Measurements from ENCODE around the gene ATN1.

Gene ATN1

GRCh38 chr12:6939191-6939540, 11.4 kb downstream of the ATN1 start:
- CTCF ChIA-PET = interaction anchor here (2.0 kb wide), 1 partner anchor 14 kb away, joined by 10 read pairs; no protein-coding TSS in a partner anchor
- TF ChIP-seq, protein P1, sequence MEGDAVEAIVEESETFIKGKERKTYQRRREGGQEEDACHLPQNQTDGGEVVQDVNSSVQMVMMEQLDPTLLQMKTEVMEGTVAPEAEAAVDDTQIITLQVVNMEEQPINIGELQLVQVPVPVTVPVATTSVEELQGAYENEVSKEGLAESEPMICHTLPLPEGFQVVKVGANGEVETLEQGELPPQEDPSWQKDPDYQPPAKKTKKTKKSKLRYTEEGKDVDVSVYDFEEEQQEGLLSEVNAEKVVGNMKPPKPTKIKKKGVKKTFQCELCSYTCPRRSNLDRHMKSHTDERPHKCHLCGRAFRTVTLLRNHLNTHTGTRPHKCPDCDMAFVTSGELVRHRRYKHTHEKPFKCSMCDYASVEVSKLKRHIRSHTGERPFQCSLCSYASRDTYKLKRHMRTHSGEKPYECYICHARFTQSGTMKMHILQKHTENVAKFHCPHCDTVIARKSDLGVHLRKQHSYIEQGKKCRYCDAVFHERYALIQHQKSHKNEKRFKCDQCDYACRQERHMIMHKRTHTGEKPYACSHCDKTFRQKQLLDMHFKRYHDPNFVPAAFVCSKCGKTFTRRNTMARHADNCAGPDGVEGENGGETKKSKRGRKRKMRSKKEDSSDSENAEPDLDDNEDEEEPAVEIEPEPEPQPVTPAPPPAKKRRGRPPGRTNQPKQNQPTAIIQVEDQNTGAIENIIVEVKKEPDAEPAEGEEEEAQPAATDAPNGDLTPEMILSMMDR (conservative IDR thresholded peaks at IDR 0.05; ENCODE audit: low read depth) = no peak
- DNase-seq (ENCODE audit: low spot score) = no peak
- peak overlapping the region; percentile 82 for H3K27ac ChIP-seq
- POLR2A ChIA-PET (ENCODE audit: low non-redundant PET) = no interaction called here

GRCh38 chr12:6941267-6941666, 13.5 kb downstream of the ATN1 start:
- POLR2A ChIA-PET (ENCODE audit: low non-redundant PET) = no interaction called here
- no peak for DNase-seq (ENCODE audit: low spot score)
- CTCF ChIA-PET = interaction anchor here (0.6 to 0.9 kb wide), 2 partner anchors 17 to 37 kb away, joined by 3 read pairs; partner anchors contain the start of gene LRRC23
- peak overlapping the region; percentile 10; the same call in 1 of the 2 replicates for H3K27ac ChIP-seq
- TF ChIP-seq, protein P1 (conservative IDR thresholded peaks at IDR 0.05; ENCODE audit: low read depth) = no peak

- ChIA-PET POLR2A (ENCODE audit: low non-redundant PET) (no interaction called here), CTCF (interaction anchor here (0.6 to 0.9 kb wide), 2 partner anchors 18 to 37 kb away, joined by 3 read pairs; partner anchors contain the start of gene LRRC23)
- peak overlapping the region; percentile 97; the same call in 1 of the 2 replicates for H3K27ac ChIP-seq
- TF ChIP-seq, protein P1 (conservative IDR thresholded peaks at IDR 0.05; ENCODE audit: low read depth) = no peak
- DNase-seq (ENCODE audit: low spot score) = no peak
Measured at GRCh38 chr12:6941782-6942181, 14.0 kb downstream of the ATN1 start.

- no peak for DNase-seq (ENCODE audit: low spot score)
- ChIA-PET POLR2A (ENCODE audit: low non-redundant PET) (no interaction called here), CTCF (interaction anchor here (0.9 kb wide), 1 partner anchor 18 kb away, joined by 3 read pairs; no protein-coding TSS in a partner anchor)
- TF ChIP-seq, protein P1 (conservative IDR thresholded peaks at IDR 0.05; ENCODE audit: low read depth) = no peak
- H3K27ac ChIP-seq = peak overlapping the region; percentile 97
Measured at GRCh38 chr12:6942331-6942665, 14.5 kb downstream of the ATN1 start.

DNA sequence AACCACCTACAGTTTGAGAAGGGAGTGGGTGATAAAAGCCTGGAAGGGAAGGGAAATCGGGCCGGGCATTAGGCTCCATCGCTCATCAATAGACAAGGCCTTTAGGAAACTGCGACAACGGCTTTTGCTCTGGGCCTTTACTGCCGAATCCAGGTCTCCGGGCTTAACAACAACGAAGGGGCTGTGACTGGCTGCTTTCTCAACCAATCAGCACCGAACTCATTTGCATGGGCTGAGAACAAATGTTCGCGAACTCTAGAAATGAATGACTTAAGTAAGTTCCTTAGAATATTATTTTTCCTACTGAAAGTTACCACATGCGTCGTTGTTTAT, 15.6 kb downstream of the ATN1 start:
- DNase-seq (ENCODE audit: low spot score) = peak; percentile 90
- POLR2A ChIA-PET (ENCODE audit: low non-redundant PET) = interaction anchor here (1.3 to 2.1 kb wide), 3 partner anchors 18 to 21 kb away, joined by 5 to 24 read pairs (median 17); no protein-coding TSS in a partner anchor
- TF ChIP-seq, protein P1 (conservative IDR thresholded peaks at IDR 0.05; ENCODE audit: low read depth) = no peak
- CTCF ChIA-PET = interaction anchor here (0.6 to 2.4 kb wide), 3 partner anchors 16 to 21 kb away, joined by 3 to 14 read pairs (median 3); no protein-coding TSS in a partner anchor
- peak overlapping the region; percentile 97 for H3K27ac ChIP-seq

DNA sequence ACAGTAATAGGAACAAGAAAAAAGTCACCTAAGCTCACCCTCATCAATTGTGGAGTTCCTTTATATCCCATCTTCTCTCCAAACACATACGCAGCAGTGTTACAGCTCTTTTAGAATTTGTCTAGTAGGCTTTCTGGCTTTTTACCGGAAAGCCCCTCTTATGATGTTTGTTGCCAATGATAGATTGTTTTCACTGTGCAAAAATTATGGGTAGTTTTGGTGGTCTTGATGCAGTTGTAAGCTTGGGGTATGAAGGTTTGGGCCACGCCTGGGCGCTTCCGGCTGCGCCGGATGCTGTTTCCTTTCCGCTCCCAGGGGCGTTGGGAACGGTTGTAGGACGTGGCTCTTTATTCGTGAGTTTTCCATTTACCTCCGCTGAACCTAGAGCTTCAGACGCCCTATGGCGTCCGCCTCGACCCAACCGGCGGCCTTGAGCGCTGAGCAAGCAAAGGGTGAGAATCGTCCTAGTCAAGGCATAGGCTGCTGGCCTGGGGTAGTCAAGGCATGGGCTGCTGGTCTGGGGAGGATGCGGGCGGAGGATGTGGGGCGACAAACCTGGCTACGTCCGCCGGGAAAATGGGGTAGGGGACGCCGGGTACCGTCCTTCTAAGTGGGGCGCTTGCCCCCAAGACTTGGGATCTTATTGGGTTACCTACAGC, 16.1 kb downstream of the ATN1 start, which contains the start of the genes C12orf57 and RNU7-1:
TSS of gene C12orf57 (plus strand) at position 301 of the 659 bp plus-strand sequence. CDS start at position 401, 100 bp downstream.
TSS of gene RNU7-1 (plus strand) at position 95 of the 659 bp plus-strand sequence.
- DNase-seq (ENCODE audit: low spot score) = peak; percentile 79
- peak within 1 kb of the TSS; percentile 97 for H3K27ac ChIP-seq
- CTCF ChIA-PET = interaction anchor here (0.6 to 2.7 kb wide), 10 partner anchors 11 to 166 kb away, joined by 3 to 14 read pairs (median 4); partner anchors contain the start of gene C1RL
- POLR2A ChIA-PET (ENCODE audit: low non-redundant PET) = interaction anchor here (0.6 to 2.1 kb wide), 6 partner anchors 8 to 165 kb away, joined by 3 to 24 read pairs (median 4); no protein-coding TSS in a partner anchor
- TF ChIP-seq, protein P1 (conservative IDR thresholded peaks at IDR 0.05; ENCODE audit: low read depth) = no peak
